T-helper 2 cell treated with Interferon-gamma antibody and Interleukin-4, amounts not matched to agents 5 μg/mL and 100 μg/mL, for 36 hours (primary cell): Measurements from ENCODE around the gene NCOR2.

Source experiments
- DNase-seq: peaks from one replicate; pipeline ENCODE4 v3.0.0; 2021; ENCODE audit warnings: low spot score
- H3K27ac Mint-ChIP-seq: one replicate; pipeline ENCODE4 v1.8.0; 2021; ENCODE audit warnings: mild to moderate bottlenecking, mixed read lengths
- H3K27me3 Mint-ChIP-seq: one replicate; pipeline ENCODE4 v1.8.0; 2021; ENCODE audit warnings: low read depth, mixed read lengths
- H3K36me3 Mint-ChIP-seq: one replicate; pipeline ENCODE4 v1.8.0; 2021; ENCODE audit warnings: low read depth, mixed read lengths
- H3K4me1 Mint-ChIP-seq: one replicate; pipeline ENCODE4 v1.8.0; 2021; ENCODE audit warnings: low read depth, mixed read lengths
- H3K4me3 Mint-ChIP-seq: one replicate; pipeline ENCODE4 v1.8.0; 2022; ENCODE audit warnings: mild to moderate bottlenecking, moderate library complexity, mixed read lengths
- H3K9me3 Mint-ChIP-seq: one replicate; pipeline ENCODE4 v1.8.0; 2021; ENCODE audit warnings: mixed read lengths

The NCOR2 gene

GRCh38 chr12:124554429-124555029, 12.9 kb downstream of the NCOR2 start:
- Mint-ChIP-seq H3K4me3 (no peak overlapping the region), H3K9me3 (no peaks in the 10 kb centered on the region), H3K27ac (no peak overlapping the region), H3K4me1 (peaks cover 10% of the 10 kb centered on the region), H3K27me3 (no peaks in the 10 kb centered on the region), H3K36me3 (peaks cover 2% of the 10 kb centered on the region)
- DNase-seq: no peak

GRCh38 chr12:124553862-124554428, 13.5 kb downstream of the NCOR2 start:
- H3K36me3 Mint-ChIP-seq: peaks cover 2% of the 10 kb centered on the region
- H3K4me1 Mint-ChIP-seq: peaks cover 10% of the 10 kb centered on the region
- H3K27ac Mint-ChIP-seq: no peak overlapping the region
- no peaks in the 10 kb centered on the region for H3K27me3 Mint-ChIP-seq
- DNase-seq: no peak
- no peak overlapping the region for H3K4me3 Mint-ChIP-seq
- no peaks in the 10 kb centered on the region for H3K9me3 Mint-ChIP-seq

GRCh38 chr12:124551268-124552144, 15.9 kb downstream of the NCOR2 start:
- DNase-seq: no peak
- Mint-ChIP-seq H3K27me3 (no peaks in the 10 kb centered on the region), H3K4me3 (no peak overlapping the region), H3K27ac (no peak overlapping the region), H3K4me1 (peaks cover 18% of the 10 kb centered on the region), H3K36me3 (peaks cover 4% of the 10 kb centered on the region), H3K9me3 (no peaks in the 10 kb centered on the region)

- peaks cover 4% of the 10 kb centered on the region for H3K36me3 Mint-ChIP-seq
- H3K4me3 Mint-ChIP-seq: no peak overlapping the region
- no peak for DNase-seq
- H3K27ac Mint-ChIP-seq: no peak overlapping the region
- H3K27me3 Mint-ChIP-seq: no peaks in the 10 kb centered on the region
- no peaks in the 10 kb centered on the region for H3K9me3 Mint-ChIP-seq
- peaks cover 28% of the 10 kb centered on the region for H3K4me1 Mint-ChIP-seq
Measured at GRCh38 chr12:124550123-124551089, 17.0 kb downstream of the NCOR2 start.

GRCh38 chr12:124549629-124550028, 17.8 kb downstream of the NCOR2 start:
- H3K9me3 Mint-ChIP-seq: no peaks in the 10 kb centered on the region
- H3K27me3 Mint-ChIP-seq: no peaks in the 10 kb centered on the region
- H3K27ac Mint-ChIP-seq: no peak overlapping the region
- DNase-seq: no peak
- peaks cover 4% of the 10 kb centered on the region for H3K36me3 Mint-ChIP-seq
- H3K4me3 Mint-ChIP-seq: no peak overlapping the region
- peaks cover 32% of the 10 kb centered on the region for H3K4me1 Mint-ChIP-seq

- peaks cover 32% of the 10 kb centered on the region for H3K4me1 Mint-ChIP-seq
- H3K27me3 Mint-ChIP-seq: no peaks in the 10 kb centered on the region
- H3K4me3 Mint-ChIP-seq: no peak overlapping the region
- no peak overlapping the region for H3K27ac Mint-ChIP-seq
- H3K9me3 Mint-ChIP-seq: no peaks in the 10 kb centered on the region
- peaks cover 4% of the 10 kb centered on the region for H3K36me3 Mint-ChIP-seq
- DNase-seq: peak; percentile 18
Measured at GRCh38 chr12:124548854-124549378, 18.5 kb downstream of the NCOR2 start.

- DNase-seq: no peak
- Mint-ChIP-seq H3K9me3 (no peaks in the 10 kb centered on the region), H3K27me3 (no peaks in the 10 kb centered on the region), H3K4me1 (peaks cover 32% of the 10 kb centered on the region), H3K27ac (no peak overlapping the region), H3K36me3 (peaks cover 4% of the 10 kb centered on the region), H3K4me3 (no peak overlapping the region)
Measured at GRCh38 chr12:124547626-124548025, 19.8 kb downstream of the NCOR2 start.

DNA sequence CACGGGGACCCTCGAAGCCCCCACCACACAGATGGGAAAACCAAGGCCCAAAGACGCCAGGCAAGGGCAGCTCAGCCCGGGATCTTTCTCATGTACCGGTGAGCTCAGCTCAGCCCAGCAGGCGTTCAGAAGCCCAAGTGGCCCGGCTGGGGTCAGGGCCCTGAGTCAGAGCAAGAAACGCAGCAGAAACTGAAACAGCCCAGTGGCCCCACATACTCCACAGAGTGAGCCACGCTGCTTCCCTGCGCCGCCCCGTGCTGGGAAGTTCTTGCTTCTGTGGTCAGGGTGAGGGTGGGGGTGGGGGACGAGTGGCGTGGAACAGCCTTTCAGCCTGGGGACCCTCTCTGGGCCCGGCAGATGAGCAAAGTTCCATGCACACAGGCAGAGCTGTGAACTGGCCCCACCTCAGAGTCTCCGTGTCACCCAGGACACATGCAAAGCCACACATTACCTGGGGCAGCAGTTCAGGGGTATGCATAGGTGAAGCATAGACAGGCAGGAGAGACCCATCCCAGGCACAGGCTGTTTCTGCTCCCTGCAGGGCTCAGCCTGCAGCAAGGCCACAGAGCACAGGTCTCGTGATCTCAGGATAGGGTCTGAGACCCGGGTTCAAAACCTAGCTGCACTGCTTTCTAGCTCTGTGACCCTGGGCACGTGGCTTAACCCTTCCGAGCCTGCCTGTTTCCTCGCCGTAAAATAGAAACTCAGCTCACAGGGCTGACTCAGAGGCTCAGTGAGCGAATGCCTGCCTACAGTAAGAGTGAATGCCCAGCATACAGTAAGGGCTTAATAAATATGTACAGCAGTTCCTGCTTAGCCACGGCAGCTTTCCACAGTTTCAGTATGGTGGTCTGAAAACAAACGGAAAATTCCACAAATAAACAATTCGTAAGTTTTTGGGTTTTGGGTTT, 21.6 kb downstream of the NCOR2 start:
- Mint-ChIP-seq H3K4me3 (peak overlapping the region; percentile 50), H3K27me3 (no peaks in the 10 kb centered on the region), H3K9me3 (no peaks in the 10 kb centered on the region), H3K27ac (peak overlapping the region; percentile 67), H3K4me1 (peaks cover 26% of the 10 kb centered on the region), H3K36me3 (peaks cover 1% of the 10 kb centered on the region)
- DNase-seq: peak; percentile 76

DNA sequence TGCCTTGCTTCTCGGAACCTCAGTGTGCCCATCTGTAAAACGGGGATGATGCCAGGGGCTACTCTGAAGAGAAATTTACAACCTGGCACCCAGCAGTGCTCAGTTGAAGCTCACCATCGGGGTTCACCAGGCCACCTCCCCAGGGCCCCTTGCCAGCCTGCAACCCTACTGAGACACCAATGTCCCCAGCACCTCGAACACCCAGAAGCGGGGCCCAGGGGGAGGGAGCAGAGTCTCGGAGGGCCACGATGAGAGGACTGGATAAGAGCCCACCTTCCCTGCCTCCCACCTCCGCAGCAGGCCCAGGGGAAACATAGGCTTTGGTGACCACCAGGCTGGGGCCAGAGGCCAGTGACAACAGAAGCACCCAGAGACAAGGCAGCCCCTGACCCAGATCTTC, 22.4 kb downstream of the NCOR2 start:
- peak overlapping the region; percentile 50 for H3K4me3 Mint-ChIP-seq
- H3K27me3 Mint-ChIP-seq: no peaks in the 10 kb centered on the region
- H3K9me3 Mint-ChIP-seq: no peaks in the 10 kb centered on the region
- peaks cover 1% of the 10 kb centered on the region for H3K36me3 Mint-ChIP-seq
- no peak for DNase-seq
- no peak overlapping the region for H3K27ac Mint-ChIP-seq
- peaks cover 21% of the 10 kb centered on the region for H3K4me1 Mint-ChIP-seq

DNA sequence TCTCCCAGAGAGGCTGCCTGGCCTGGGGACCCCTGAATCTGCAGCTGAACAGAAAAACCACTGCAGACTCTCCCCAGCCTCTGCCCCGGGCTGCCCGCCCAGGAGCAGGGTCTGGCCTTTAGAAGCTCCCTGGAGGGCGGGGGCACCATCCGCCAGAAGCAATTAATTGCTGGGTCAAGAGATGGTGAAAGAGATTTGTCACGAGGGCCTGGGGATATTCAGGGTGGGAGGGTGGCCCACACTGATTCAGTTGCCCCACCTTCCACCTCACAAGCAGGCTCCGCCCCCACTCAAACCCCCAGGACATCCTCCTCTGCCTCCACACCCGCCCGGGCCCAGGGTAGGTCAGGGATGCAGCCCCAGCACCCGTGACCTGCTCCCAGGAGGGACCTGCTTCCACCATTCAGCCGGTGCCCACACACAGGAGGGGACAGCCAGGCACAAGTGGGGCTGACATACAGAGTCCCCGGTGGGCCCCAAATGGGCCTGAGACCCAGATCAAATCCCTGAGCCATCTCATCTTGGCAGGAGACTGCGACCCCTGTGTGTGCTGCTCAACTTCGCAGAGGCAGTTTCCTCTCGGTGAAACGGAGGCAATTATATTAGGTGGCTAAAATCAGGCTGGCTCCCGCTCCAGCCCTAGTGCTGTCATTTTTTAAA, 23.0 kb downstream of the NCOR2 start:
- Mint-ChIP-seq H3K27me3 (no peaks in the 10 kb centered on the region), H3K27ac (peak overlapping the region; percentile 45), H3K36me3 (peaks cover 1% of the 10 kb centered on the region), H3K4me3 (no peak overlapping the region), H3K9me3 (no peaks in the 10 kb centered on the region), H3K4me1 (peaks cover 25% of the 10 kb centered on the region)
- no peak for DNase-seq

DNA sequence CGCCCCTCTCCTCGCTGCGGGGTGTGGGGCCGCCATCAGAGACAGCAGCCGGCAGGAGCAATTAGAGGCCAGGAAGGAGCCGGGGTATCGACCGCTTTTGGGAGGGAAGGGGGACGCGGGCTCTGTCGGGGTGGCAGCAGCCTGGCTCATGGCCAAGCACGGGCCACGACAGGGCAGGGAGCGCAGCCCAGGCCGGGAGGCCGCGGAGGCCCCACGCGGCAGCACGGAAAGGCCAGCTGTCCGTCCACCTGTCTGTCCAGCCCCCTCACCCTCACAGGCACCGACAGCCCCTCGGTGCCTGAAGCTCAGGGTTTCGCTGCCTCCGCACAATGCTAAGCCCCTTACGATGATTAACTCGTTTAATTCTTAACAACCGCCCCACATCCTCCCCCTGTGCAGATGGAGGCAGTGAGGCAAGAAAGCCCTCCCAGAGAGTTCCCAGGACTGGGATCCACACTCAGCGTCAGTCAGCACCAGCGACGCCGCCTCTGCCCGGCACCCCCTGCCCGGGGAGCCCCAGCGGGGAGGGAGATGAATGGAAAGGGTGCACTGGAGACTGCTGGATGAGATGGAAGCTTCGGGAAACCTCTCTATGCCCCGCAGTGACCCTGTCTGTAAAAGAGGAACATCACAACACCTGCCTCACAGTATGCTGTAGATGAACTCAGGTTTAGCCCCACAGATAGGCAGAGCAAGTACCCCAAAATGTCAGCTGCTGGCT, 23.7 kb downstream of the NCOR2 start:
- H3K27me3 Mint-ChIP-seq: no peaks in the 10 kb centered on the region
- H3K27ac Mint-ChIP-seq: no peak overlapping the region
- peaks cover 25% of the 10 kb centered on the region for H3K4me1 Mint-ChIP-seq
- peaks cover under 1% of the 10 kb centered on the region for H3K36me3 Mint-ChIP-seq
- H3K9me3 Mint-ChIP-seq: no peaks in the 10 kb centered on the region
- H3K4me3 Mint-ChIP-seq: no peak overlapping the region
- no peak for DNase-seq
